SK-N-SH (cell line): ENCODE results near the gene INPP5J. TPM values are rescaled to one million over a fixed set of nuclear protein-coding genes. Genes with fewer than 3 reads are reported as not detected.

Experiments used
- CTCF ChIA-PET: fragments of 300-600, 350-600 bp; formaldehyde crosslinking; extraction: SDS; loops from one replicate; lab custom pipeline; 2021; lab: Yijun Ruan, JAX
- POLR2A ChIA-PET: fragments of 350-600 bp; sonication (Branson Sonifier 250); formaldehyde crosslinking; extraction: SDS; loops from one replicate; lab custom pipeline; 2020; ENCODE audit warnings: antibody characterized with exemption, inconsistent platforms; lab: Yijun Ruan, JAX
- DNase-seq: peaks from one replicate; pipeline ENCODE4 v3.0.0; 2012
- H2AFZ ChIP-seq: fragments of 200-600 bp; sonication (generic); 2 replicates; pipeline ENCODE4 v1.8.1; 2016; ENCODE audit warnings: antibody characterized with exemption, mild to moderate bottlenecking, low read depth
- H3F3A ChIP-seq: fragments of 200-600 bp; sonication (generic); replicated peaks from 2 replicates; pipeline ENCODE3; 2016; ENCODE audit warnings: antibody characterized with exemption, mild to moderate bottlenecking; ENCODE audit not compliant: insufficient read depth
- H3K27ac ChIP-seq, 2 experiments: fragments of 200-500 bp in 1 of 2; fragments of 200-600 bp in 1 of 2; sonication (Bioruptor generic) in 1 of 2; sonication (generic), shearing (Covaris generic) in 1 of 2; 2 replicates each; pipeline versions ENCODE4 v1.5.1 to v1.6.1; 2014 to 2016; ENCODE audit warnings: low read depth in 2 of 2, inconsistent platforms in 1 of 2, low read length in 1 of 2, mild to moderate bottlenecking in 1 of 2, mixed read lengths in 1 of 2
- H3K27me3 ChIP-seq: fragments of 200-600 bp; sonication (generic), shearing (Covaris generic); 2 replicates; pipeline ENCODE4 v1.6.1; 2016; ENCODE audit warnings: mixed run types; ENCODE audit not compliant: insufficient read depth
- H3K36me3 ChIP-seq, 2 experiments: fragments of 200-500 bp in 1 of 2; fragments of 200-600 bp in 1 of 2; sonication (Bioruptor generic) in 1 of 2; sonication (generic) in 1 of 2; replicated peaks in 1 of 2; 2 replicates each; pipeline versions ENCODE3 to v1.5.1; 2014 to 2016; ENCODE audit warnings: low read length in 1 of 2, mild to moderate bottlenecking in 1 of 2; ENCODE audit not compliant: insufficient read depth in 2 of 2, control insufficient read depth in 1 of 2
- H3K4me1 ChIP-seq, 2 experiments: fragments of 200-500 bp in 1 of 2; fragments of 200-600 bp in 1 of 2; sonication (Bioruptor generic) in 1 of 2; sonication (generic), shearing (Covaris generic) in 1 of 2; 2 replicates each; pipeline versions ENCODE4 v1.5.1 to v1.6.1; 2014 to 2016; ENCODE audit warnings: low read depth in 1 of 2, low read length in 1 of 2, mixed run types in 1 of 2; ENCODE audit not compliant: insufficient read depth in 2 of 2, control insufficient read depth in 1 of 2
- H3K4me2 ChIP-seq: fragments of 200-600 bp; sonication (generic), shearing (Covaris generic); 2 replicates; pipeline ENCODE4 v1.6.1; 2017; ENCODE audit warnings: mixed run types
- H3K4me3 ChIP-seq, 2 experiments: fragments of 200-500 bp in 1 of 2; fragments of 200-600 bp in 1 of 2; sonication (Bioruptor generic) in 1 of 2; sonication (generic), shearing (Covaris generic) in 1 of 2; 2 replicates each; pipeline versions ENCODE4 v1.5.1 to v1.8.1; 2014 to 2016; ENCODE audit warnings: low read depth in 2 of 2, inconsistent platforms in 1 of 2, low read length in 1 of 2, mild to moderate bottlenecking in 1 of 2, mixed read lengths in 1 of 2, moderate library complexity in 1 of 2
- H3K79me2 ChIP-seq: fragments of 200-600 bp; sonication (generic); 2 replicates; pipeline ENCODE4 v1.8.1; 2017; ENCODE audit warnings: mild to moderate bottlenecking; ENCODE audit not compliant: insufficient read depth
- H3K9ac ChIP-seq: fragments of 200-600 bp; sonication (generic); 2 replicates; pipeline ENCODE4 v1.6.1; 2017; ENCODE audit warnings: mixed run types
- H3K9me2 ChIP-seq: fragments of 200-600 bp; sonication (generic); 2 replicates; pipeline ENCODE4 v1.6.1; 2017; ENCODE audit warnings: mixed run types
- H3K9me3 ChIP-seq: fragments of 200-600 bp; sonication (generic); 2 replicates; pipeline ENCODE4 v1.6.1; 2017; ENCODE audit warnings: mixed run types, mild to moderate bottlenecking, moderate library complexity
- H4K20me1 ChIP-seq: fragments of 200-600 bp; sonication (generic); 2 replicates; pipeline ENCODE4 v1.6.1; 2017; ENCODE audit warnings: mild to moderate bottlenecking, mixed run types; ENCODE audit not compliant: insufficient read depth
- CHD2 ChIP-seq: fragments of 150-350 bp; IDR thresholded peaks from 2 replicates; pipeline ENCODE4 v1.6.1; 2018; ENCODE audit warnings: low read length; ENCODE audit not compliant: partially characterized antibody
- CTCF ChIP-seq: fragments of 200-600 bp; sonication (generic); IDR thresholded peaks from 2 replicates; pipeline ENCODE4 v1.6.1; 2017; ENCODE audit warnings: antibody characterized with exemption, mild to moderate bottlenecking, moderate library complexity
- ELF1 ChIP-seq: IDR thresholded peaks from 2 replicates; pipeline ENCODE4 v1.4.0; 2012
- EP300 ChIP-seq, 2 experiments: IDR thresholded peaks; 2 replicates each; pipeline versions ENCODE4 v1.4.0 to v1.6.1; 2012; ENCODE audit warnings: borderline replicate concordance in 1 of 2, low read depth in 1 of 2, low read length in 1 of 2
- GABPA ChIP-seq: IDR thresholded peaks from 2 replicates; pipeline ENCODE4 v1.4.0; 2012; ENCODE audit warnings: low read depth, mild to moderate bottlenecking
- GATA2 ChIP-seq: sonication (generic); formaldehyde crosslinking; IDR thresholded peaks from 2 replicates; pipeline ENCODE4 v1.5.0; 2020; ENCODE audit warnings: mild to moderate bottlenecking, missing genetic modification reagents
- MAX ChIP-seq: IDR thresholded peaks from 2 replicates; pipeline ENCODE4 v1.4.0; 2012; ENCODE audit warnings: low read depth
- MXI1 ChIP-seq: IDR thresholded peaks from 2 replicates; pipeline ENCODE4 v1.6.1; 2012; ENCODE audit warnings: mild to moderate bottlenecking, low read depth, low read length, improper control_type of control experiment
- NRF1 ChIP-seq: IDR thresholded peaks from 2 replicates; pipeline ENCODE4 v1.6.1; 2012; ENCODE audit warnings: low read depth, mild to moderate bottlenecking, low read length
- POLR2AphosphoS5 ChIP-seq: IDR thresholded peaks from 2 replicates; pipeline ENCODE4 v1.6.1; 2012; ENCODE audit warnings: low read depth, low read length
- RAD21 ChIP-seq: IDR thresholded peaks from 2 replicates; pipeline ENCODE4 v1.6.1; 2012; ENCODE audit warnings: mild to moderate bottlenecking, low read length
- REST ChIP-seq: IDR thresholded peaks from 2 replicates; pipeline ENCODE4 v1.6.1; 2012; ENCODE audit warnings: mild to moderate bottlenecking, low read depth, low read length, moderate library complexity
- SIN3A ChIP-seq: IDR thresholded peaks from 2 replicates; pipeline ENCODE4 v1.6.1; 2012; ENCODE audit warnings: low read depth, mild to moderate bottlenecking, low read length, moderate library complexity, borderline replicate concordance
- TAF1 ChIP-seq: IDR thresholded peaks from 2 replicates; pipeline ENCODE4 v1.6.1; 2012; ENCODE audit warnings: low read depth, mild to moderate bottlenecking, low read length, moderate library complexity, borderline replicate concordance
- TCF12 ChIP-seq: IDR thresholded peaks from 2 replicates; pipeline ENCODE4 v1.4.0; 2012
- USF2 ChIP-seq: fragments of 150-350 bp; IDR thresholded peaks from 2 replicates; pipeline ENCODE4 v1.6.1; 2017; ENCODE audit warnings: antibody characterized with exemption, low read length, low read depth, borderline replicate concordance
- YY1 ChIP-seq: IDR thresholded peaks from 2 replicates; pipeline ENCODE4 v1.4.0; 2012; ENCODE audit warnings: low read depth, mild to moderate bottlenecking
- WGBS: methylation state at CpG from one replicate; pipeline ENCODE4 v1.1.6; 2017; ENCODE audit warnings: low lambda C conversion rate; 5-methylcytosine and 5-hydroxymethylcytosine counted together
- polyA plus RNA-seq, 3 experiments: library from polyadenylated mRNA; depleted of rRNA; stranded (reverse); fragments of >200 nt; gene quantifications; 2 replicates each; pipeline ENCODE4 v1.2.3, GENCODE V29; 2012

The INPP5J gene
- polyA plus RNA-seq, 1 of the 3 experiments (the other 2 are of a cell fraction), result 3.2 TPM

GRCh38 chr22:31118046-31118820 lies 4.5 kb upstream of the INPP5J start (continued):
- TF ChIP-seq TAF1, result no peak

GRCh38 chr22:31119026-31119717 lies 3.6 kb upstream of the INPP5J start:
- no peak overlapping the region for H3K9ac ChIP-seq
- peaks cover 0 to 24% of the 10 kb centered on the region in 2 experiments; a peak in 1 of 4 replicates for H3K4me1 ChIP-seq
- H3K27me3 ChIP-seq, result no peaks in the 10 kb centered on the region
- H4K20me1 ChIP-seq, result no peaks in the 10 kb centered on the region
- H3K36me3 ChIP-seq, result no peaks in the 10 kb centered on the region
- no peaks in the 10 kb centered on the region for H3K79me2 ChIP-seq
- no peaks in the 10 kb centered on the region for H3K9me3 ChIP-seq
- CTCF ChIA-PET, result interaction anchor here (8.2 kb wide), 1 partner anchor 10 kb away, joined by 52 read pairs; the partner anchor contains the start of gene SELENOM
- no peak overlapping the region for H3K4me3 ChIP-seq
- no peak for TF ChIP-seq ELF1
- no peak for TF ChIP-seq RAD21
- TF ChIP-seq MAX, result no peak
- TF ChIP-seq USF2, result no peak
- no peak for TF ChIP-seq EP300 (IDR thresholded peaks at IDR 0.05; ENCODE audit: borderline replicate concordance in 1 of 2, low read depth in 1 of 2, low read length in 1 of 2)
- TF ChIP-seq, all 33 proteins: peak for 0
- POLR2A ChIA-PET, result no interaction called here
- no peak for DNase-seq
- Histone ChIP-seq H2AFZ (no peak overlapping the region), H3F3A (no peaks in the 10 kb centered on the region), H3K4me2 (no peak overlapping the region), H3K27ac (no peak overlapping the region), H3K9me2 (no peaks in the 10 kb centered on the region)
- 77% methylated on average over 6 of the region's 7 CpGs for WGBS

GRCh38 chr22:31120230-31120629 lies 2.5 kb upstream of the INPP5J start:
- H3F3A ChIP-seq, result no peaks in the 10 kb centered on the region
- WGBS, result 33% methylated on average over 1 of the region's 5 CpGs
- no peaks in the 10 kb centered on the region for H3K36me3 ChIP-seq
- no peak overlapping the region for H2AFZ ChIP-seq
- no peaks in the 10 kb centered on the region for H3K9me3 ChIP-seq
- CTCF ChIA-PET, result interaction anchor here (1.0 to 8.2 kb wide), 2 partner anchors 11 to 24 kb away, joined by 3 to 52 read pairs; partner anchors contain the start of gene SELENOM
- no peaks in the 10 kb centered on the region for H4K20me1 ChIP-seq
- no peak overlapping the region for H3K9ac ChIP-seq
- peaks cover 0 to 34% of the 10 kb centered on the region in 2 experiments; a peak in 1 of 4 replicates for H3K4me1 ChIP-seq
- H3K27ac ChIP-seq, result no peak overlapping the region
- no peaks in the 10 kb centered on the region for H3K79me2 ChIP-seq
- no peak overlapping the region for H3K4me3 ChIP-seq
- TF ChIP-seq CTCF, result no peak
- TF ChIP-seq GATA2 (CRISPR knock-in tag), result no peak
- no peak for TF ChIP-seq GABPA
- TF ChIP-seq SIN3A, result no peak
- no peak for TF ChIP-seq YY1
- no peak for TF ChIP-seq TCF12
- TF ChIP-seq POLR2AphosphoS5, result no peak
- TF ChIP-seq MXI1, result no peak
- TF ChIP-seq REST, result no peak
- TF ChIP-seq CHD2, result no peak
- no peak for TF ChIP-seq NRF1
- TF ChIP-seq, all 33 proteins: peak for 0
- no peak for DNase-seq
- no peaks in the 10 kb centered on the region for H3K27me3 ChIP-seq
- POLR2A ChIA-PET, result no interaction called here
- H3K9me2 ChIP-seq, result no peaks in the 10 kb centered on the region
- H3K4me2 ChIP-seq, result no peak overlapping the region
